ENCODE measurements around the gene ABL1.

ABL1 gene

GRCh38 chr9:130900701-130901497 lies 65.8 kb downstream of the ABL1 start:
- DNase-seq (ENCODE audit: low spot score in 2 of 2) (no peak), ATAC-seq (ENCODE audit: low read depth) (no peak)
- no peaks in the 10 kb centered on the region for H3K9me3 Mint-ChIP-seq
- H3K27me3 Mint-ChIP-seq, result peaks cover 12% of the 10 kb centered on the region
- H3K36me3 Mint-ChIP-seq, result no peaks in the 10 kb centered on the region
- no peak overlapping the region for H3K4me3 Mint-ChIP-seq
- H3K27ac Mint-ChIP-seq, result no peak overlapping the region
- H3K4me1 Mint-ChIP-seq, result no peaks in the 10 kb centered on the region

- Mint-ChIP-seq H3K27me3 (peaks cover 14% of the 10 kb centered on the region), H3K4me3 (no peak overlapping the region), H3K4me1 (no peaks in the 10 kb centered on the region), H3K9me3 (no peaks in the 10 kb centered on the region), H3K27ac (no peak overlapping the region), H3K36me3 (no peaks in the 10 kb centered on the region)
- ATAC-seq (ENCODE audit: low read depth), result no peak
- no peak for DNase-seq (ENCODE audit: low spot score in 2 of 2)
Measured at GRCh38 chr9:130901498-130902203, 66.6 kb downstream of the ABL1 start.

- Mint-ChIP-seq H3K4me3 (no peak overlapping the region), H3K27me3 (peaks cover 14% of the 10 kb centered on the region), H3K4me1 (no peaks in the 10 kb centered on the region), H3K27ac (no peak overlapping the region), H3K9me3 (no peaks in the 10 kb centered on the region), H3K36me3 (no peaks in the 10 kb centered on the region)
- ATAC-seq (ENCODE audit: low read depth) (no peak), DNase-seq (ENCODE audit: low spot score in 2 of 2) (no peak)
Measured at GRCh38 chr9:130902204-130903185, 67.4 kb downstream of the ABL1 start.

GRCh38 chr9:130903194-130904069 lies 68.4 kb downstream of the ABL1 start:
- no peak overlapping the region for H3K27ac Mint-ChIP-seq
- no peak for DNase-seq (ENCODE audit: low spot score in 2 of 2)
- peaks cover 14% of the 10 kb centered on the region for H3K27me3 Mint-ChIP-seq
- H3K9me3 Mint-ChIP-seq, result no peaks in the 10 kb centered on the region
- no peak for ATAC-seq (ENCODE audit: low read depth)
- no peaks in the 10 kb centered on the region for H3K36me3 Mint-ChIP-seq
- no peak overlapping the region for H3K4me3 Mint-ChIP-seq
- H3K4me1 Mint-ChIP-seq, result no peaks in the 10 kb centered on the region

- no peak overlapping the region for H3K4me3 Mint-ChIP-seq
- ATAC-seq (ENCODE audit: low read depth) (no peak), DNase-seq (ENCODE audit: low spot score in 2 of 2) (no peak)
- H3K27me3 Mint-ChIP-seq, result peaks cover 15% of the 10 kb centered on the region
- no peaks in the 10 kb centered on the region for H3K9me3 Mint-ChIP-seq
- no peak overlapping the region for H3K27ac Mint-ChIP-seq
- H3K36me3 Mint-ChIP-seq, result no peaks in the 10 kb centered on the region
- no peaks in the 10 kb centered on the region for H3K4me1 Mint-ChIP-seq
Measured at GRCh38 chr9:130904070-130905044, 69.3 kb downstream of the ABL1 start.

GRCh38 chr9:130905125-130905901 lies 70.3 kb downstream of the ABL1 start:
- Mint-ChIP-seq H3K4me1 (no peaks in the 10 kb centered on the region), H3K4me3 (no peak overlapping the region), H3K36me3 (no peaks in the 10 kb centered on the region), H3K27me3 (peaks cover 13% of the 10 kb centered on the region), H3K27ac (no peak overlapping the region), H3K9me3 (no peaks in the 10 kb centered on the region)
- DNase-seq (ENCODE audit: low spot score in 2 of 2) (no peak), ATAC-seq (ENCODE audit: low read depth) (no peak)

- H3K9me3 Mint-ChIP-seq, result no peaks in the 10 kb centered on the region
- H3K27me3 Mint-ChIP-seq, result peaks cover 11% of the 10 kb centered on the region
Measured at GRCh38 chr9:130905902-130906734, 71.1 kb downstream of the ABL1 start.

GRCh38 chr9:130906735-130907416 lies 71.8 kb downstream of the ABL1 start:
- Mint-ChIP-seq H3K36me3 (no peaks in the 10 kb centered on the region), H3K4me1 (no peaks in the 10 kb centered on the region), H3K27ac (no peak overlapping the region), H3K4me3 (no peak overlapping the region), H3K9me3 (no peaks in the 10 kb centered on the region), H3K27me3 (peaks cover 11% of the 10 kb centered on the region)
- ATAC-seq (ENCODE audit: low read depth) (no peak), DNase-seq (ENCODE audit: low spot score in 2 of 2) (no peak)

More at GRCh38 chr9:130905902-130906734, 71.1 kb downstream of the ABL1 start:
- Mint-ChIP-seq H3K27ac (no peak overlapping the region), H3K4me1 (no peaks in the 10 kb centered on the region), H3K4me3 (no peak overlapping the region), H3K36me3 (no peaks in the 10 kb centered on the region)
- ATAC-seq (ENCODE audit: low read depth), result no peak
- DNase-seq (ENCODE audit: low spot score in 2 of 2), result no peak

- no peak for DNase-seq (ENCODE audit: low spot score in 2 of 2)
- no peaks in the 10 kb centered on the region for H3K4me1 Mint-ChIP-seq
- H3K27ac Mint-ChIP-seq, result no peak overlapping the region
- no peak for ATAC-seq (ENCODE audit: low read depth)
- no peaks in the 10 kb centered on the region for H3K9me3 Mint-ChIP-seq
- no peak overlapping the region for H3K4me3 Mint-ChIP-seq
- H3K36me3 Mint-ChIP-seq, result no peaks in the 10 kb centered on the region
- peaks cover 9% of the 10 kb centered on the region for H3K27me3 Mint-ChIP-seq
Measured at GRCh38 chr9:130908146-130908877, 73.3 kb downstream of the ABL1 start.

GRCh38 chr9:130908878-130909355 lies 73.9 kb downstream of the ABL1 start:
- H3K27ac Mint-ChIP-seq, result no peak overlapping the region
- H3K4me1 Mint-ChIP-seq, result no peaks in the 10 kb centered on the region
- ATAC-seq (ENCODE audit: low read depth) (no peak), DNase-seq (ENCODE audit: low spot score in 2 of 2) (no peak)
- H3K36me3 Mint-ChIP-seq, result no peaks in the 10 kb centered on the region
- no peaks in the 10 kb centered on the region for H3K9me3 Mint-ChIP-seq
- H3K4me3 Mint-ChIP-seq, result no peak overlapping the region
- H3K27me3 Mint-ChIP-seq, result peaks cover 4% of the 10 kb centered on the region

All from memory B cell (primary cell).